COLO668 (cell line): Measurements from ENCODE around the gene EDEM2.
"Not testable (repeated sequence)": the region's sequence is repeated elsewhere in the genome, so short reads cannot be mapped to it uniquely, and the experiment has no call there.

ENCODE experiments used
- DNase-seq: peaks from one replicate; lab custom pipeline; 2025; ENCODE audit not compliant: unreplicated experiment; lab: John Stamatoyannopoulos, UW

The EDEM2 gene

DNA sequence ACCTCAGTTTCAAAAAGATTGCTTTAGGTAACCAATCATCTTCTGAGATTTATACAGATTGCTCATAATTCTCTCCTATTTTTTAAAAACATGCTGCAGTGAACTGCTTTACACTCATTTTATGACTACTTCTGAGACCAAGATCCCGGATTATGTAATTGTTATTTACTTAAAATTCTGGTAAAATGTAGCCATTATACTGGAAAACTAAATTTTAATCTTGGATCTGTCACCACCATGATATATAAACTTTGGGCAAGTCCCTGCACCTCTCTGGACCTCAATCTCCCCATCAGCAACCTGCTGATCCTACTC lies 24.3 kb upstream of the EDEM2 start:
- no peak for DNase-seq

DNA sequence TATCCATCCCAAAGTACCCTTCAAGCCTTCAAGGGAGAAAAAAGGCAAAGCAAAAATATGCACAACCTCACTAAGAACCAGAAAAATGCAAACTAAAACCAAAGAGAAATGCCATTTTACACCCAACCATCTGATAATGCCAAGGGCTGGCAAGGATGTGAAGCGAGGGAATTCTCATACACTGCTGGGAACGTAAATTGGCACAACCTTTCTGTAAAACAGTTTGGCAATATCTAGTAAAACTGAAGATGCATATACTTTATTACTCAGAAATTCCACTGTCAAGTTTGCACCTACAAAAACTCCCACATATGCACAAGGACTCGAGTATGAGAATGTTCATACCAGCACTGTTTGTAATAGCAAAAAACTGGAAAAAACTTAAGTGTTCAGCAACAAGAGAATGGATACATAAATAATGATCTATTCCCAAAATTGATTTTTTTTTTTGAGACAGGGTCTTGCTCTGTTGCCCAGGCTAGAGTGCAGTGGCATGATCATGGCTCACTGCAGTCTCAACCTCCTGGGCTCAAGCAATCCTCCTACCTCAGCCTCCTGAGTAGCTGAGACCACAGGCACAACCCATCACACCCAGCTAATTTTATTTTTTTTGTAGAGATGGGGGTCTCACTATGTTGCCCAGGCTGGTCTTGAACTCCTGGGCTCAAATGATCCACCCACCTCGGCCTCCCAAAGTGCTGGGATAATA lies 21.7 kb upstream of the EDEM2 start:
- not testable (repeated sequence) for DNase-seq

DNA sequence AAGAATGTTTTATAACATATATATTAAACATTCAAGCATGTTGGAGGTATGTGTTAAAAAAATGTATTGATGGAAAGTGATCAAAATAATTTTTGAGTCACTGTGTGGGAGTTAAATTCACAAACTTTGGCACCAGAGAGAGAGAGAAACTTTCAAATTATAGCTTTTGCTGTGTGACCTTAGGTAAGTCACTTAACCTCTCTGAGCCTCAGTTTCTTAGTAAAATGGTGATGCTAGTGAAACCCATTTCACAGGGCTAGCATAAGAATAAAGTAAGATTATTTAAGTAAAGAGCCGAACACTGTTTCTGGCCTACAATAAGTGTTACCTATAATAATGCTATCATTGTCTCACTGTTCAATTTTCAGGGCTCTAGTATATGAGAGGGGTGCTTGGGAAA lies 20.7 kb upstream of the EDEM2 start:
- DNase-seq, result no peak

DNA sequence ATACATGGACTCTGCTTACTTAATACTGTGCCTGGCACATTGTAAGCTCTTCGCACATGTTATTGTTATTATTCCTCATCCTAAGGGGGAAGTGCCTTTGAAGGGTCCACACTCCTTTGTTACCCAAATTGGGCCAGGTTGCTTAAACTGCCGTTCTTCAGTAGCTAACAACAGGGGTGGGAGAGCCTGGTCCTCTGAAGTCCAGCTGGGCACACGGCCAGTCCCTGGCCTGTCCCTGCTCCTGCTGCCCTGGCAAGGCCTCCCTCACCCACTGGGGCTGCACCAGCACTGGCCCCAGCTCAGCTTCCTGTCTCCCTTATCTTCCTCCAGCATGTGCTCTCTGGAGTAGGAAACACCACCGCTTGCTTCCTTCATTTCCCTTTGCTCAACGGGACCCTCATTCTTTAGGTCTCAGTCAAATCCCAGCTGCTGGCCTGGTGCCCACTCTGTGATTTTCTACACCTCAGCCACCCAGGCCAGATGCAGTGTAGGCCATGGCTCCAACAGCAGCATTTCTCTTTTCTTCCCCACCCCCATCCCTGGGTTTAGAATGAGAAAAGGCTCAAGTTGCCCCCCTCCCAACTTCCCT lies 19.2 kb upstream of the EDEM2 start:
- no peak for DNase-seq

DNA sequence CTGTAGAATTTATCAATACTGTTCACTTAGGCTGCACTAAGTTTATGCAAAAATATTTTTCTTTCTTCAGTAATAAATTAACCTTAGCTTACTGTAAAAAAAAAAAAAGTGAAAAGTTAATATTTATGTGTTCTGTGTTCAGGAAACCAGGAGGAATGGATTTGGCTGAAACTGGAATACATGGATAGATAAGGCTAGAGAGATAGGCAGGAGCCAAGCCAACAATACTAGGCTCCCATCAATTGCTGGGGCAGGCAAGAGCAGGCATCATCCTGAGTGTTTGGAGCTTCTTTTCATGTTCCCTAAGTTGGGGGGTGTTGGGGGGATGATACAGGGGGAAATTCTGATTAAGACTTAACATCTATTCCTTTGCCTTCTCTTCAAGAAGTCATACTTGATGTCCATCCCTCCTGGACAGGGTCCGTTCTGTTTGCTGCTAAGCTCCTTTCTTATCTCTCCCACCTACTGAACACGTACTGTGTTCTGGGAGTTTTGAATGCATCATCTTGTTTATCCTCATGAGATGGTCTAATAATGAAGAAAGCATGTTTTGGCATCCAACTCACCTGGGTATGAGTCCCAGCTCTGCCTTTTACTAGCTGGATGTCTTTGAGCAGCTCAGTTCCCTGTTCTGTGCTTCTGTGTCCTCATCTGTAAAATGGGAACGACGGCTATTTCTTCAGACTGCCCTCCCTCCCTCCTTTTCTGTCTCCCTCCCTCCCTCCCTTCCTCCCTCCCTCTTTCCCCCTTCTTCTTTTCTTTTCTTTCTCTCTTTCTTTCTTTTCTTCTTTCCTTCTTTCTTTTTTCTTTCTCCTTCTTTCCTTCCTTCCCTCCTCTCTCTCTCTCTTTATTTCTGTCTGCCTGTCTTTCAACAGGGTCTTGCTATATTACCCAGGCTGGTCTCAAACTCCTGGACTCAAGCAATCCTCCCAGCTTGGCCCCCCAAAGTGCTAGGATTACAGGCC lies 18.4 kb upstream of the EDEM2 start:
- no peak for DNase-seq

DNA sequence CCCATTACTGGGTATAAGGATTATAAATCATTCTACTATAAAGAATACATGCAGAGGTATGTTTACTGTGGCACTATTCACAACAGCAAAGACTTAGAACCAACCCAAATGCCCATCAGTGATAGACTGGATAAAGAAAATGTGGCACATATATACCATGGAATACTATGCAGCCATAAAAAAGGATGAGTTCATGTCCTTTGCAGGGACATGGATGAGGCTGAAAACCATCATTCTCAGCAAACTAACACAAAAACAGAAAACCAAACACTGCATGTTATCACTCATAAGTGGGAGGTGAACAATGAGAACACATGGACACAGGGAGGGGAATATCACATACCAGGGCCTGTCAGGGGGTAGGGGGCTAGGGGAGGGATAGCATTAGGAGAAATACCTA lies 17.4 kb upstream of the EDEM2 start:
- DNase-seq, result not testable (repeated sequence)

DNA sequence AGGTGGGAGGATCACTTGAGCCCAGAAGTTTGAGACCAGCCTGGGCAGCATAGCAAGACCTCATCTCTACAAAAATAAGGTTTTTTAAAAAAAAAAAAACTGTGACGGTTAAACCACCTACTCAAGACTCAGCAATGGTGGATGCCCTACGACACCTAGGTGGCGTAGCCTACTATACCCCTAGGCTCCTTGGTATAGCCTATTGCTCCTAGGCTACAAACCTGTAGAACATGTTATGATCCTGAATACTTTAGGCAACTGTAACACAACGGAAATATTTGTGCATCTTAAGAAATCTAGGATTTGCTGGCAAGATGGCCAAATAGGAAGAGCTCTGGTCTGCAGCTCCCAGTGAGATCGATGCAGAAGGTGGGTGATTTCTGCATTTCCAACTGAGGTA lies 13.2 kb upstream of the EDEM2 start:
- not testable (repeated sequence) for DNase-seq

DNA sequence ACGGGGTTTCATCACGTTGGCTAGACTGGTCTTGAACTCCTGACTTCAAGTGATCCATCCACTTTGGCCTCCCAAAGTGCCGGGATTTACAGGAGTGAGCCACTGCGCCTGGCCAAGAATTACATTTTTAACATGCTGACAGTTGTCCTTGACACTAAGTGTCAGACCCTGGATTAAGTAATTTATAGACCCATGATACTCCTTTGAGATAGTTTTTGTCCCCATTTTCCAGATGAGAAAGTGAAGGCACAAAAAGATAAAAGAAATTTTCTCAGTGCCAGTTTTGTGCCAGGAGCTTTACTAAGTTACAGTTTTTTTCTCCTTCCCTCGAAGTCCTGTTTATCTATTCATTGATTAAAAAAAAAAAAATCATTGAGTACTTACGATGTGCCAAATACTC lies 9.8 kb upstream of the EDEM2 start:
- no peak for DNase-seq

DNA sequence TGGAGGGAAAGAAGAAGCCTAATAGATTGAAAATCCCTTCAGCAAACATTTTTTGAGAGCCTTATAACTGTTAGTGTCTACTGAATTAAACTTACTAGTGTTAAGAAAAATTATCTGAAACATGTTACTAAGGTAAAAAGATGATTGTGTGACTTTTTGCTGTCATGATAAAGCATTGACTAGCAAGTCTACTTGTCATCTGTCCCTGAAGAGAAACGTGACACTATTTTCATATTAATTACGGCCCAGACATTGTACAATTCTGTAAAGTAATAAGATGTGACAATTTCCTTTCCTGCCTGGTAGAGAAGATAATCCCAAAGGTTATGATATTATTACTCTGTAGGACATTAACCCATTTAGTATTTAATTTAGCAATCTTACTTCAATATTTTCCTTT lies 8.8 kb upstream of the EDEM2 start:
- no peak for DNase-seq

DNA sequence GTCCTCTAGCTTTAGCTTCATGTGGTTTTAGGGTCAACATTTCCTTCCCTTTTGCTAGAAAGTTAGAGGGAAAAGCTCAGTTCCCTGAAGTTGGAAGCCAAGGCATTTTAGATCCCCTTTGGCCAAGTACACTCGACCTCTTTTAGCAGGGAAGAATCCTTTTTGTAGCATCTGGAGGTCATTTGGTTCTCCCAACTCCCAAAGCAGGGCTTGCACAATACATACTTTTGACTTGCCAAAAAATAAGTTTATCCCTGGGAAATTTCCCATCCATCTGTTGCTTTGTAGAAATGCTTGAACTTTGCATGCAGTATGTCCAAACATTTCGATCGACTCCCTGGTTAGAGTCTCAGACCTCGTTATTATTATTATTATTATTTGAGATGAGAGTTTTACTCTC lies 4.6 kb upstream of the EDEM2 start:
- DNase-seq, result no peak

DNA sequence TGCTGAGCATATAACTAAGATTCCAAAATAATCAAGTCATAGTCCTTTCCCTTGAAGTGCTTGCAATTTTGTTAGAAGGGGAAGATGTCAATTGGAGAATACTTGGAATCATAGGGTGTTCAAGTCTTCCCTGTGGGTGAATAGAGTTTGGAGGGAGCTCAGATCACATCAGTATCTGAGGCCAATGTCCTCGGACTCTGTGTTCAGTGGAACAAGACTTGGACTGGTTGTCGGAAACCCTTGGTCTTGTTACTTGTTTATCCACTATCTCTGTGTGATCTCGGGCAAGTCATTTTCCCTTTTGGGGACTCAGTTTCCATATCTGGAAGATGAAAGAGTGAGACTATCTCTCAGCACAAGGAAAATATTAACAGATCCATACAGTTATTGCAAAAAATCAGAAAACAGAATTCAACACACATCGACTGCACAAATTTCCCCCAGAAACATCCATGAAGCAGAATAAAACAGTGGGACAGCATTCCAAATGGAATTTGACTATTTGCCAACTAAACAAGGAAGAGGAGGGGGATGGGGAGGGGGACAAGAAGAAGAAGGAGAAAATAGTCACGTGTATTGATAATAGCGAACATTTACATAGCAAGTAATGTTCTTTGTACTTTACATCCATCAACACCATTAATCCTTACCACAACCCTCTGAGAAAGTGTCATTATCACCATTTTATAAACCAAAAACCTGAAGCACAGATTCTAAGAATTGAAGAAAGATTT lies 3.9 kb upstream of the EDEM2 start:
- no peak for DNase-seq

DNA sequence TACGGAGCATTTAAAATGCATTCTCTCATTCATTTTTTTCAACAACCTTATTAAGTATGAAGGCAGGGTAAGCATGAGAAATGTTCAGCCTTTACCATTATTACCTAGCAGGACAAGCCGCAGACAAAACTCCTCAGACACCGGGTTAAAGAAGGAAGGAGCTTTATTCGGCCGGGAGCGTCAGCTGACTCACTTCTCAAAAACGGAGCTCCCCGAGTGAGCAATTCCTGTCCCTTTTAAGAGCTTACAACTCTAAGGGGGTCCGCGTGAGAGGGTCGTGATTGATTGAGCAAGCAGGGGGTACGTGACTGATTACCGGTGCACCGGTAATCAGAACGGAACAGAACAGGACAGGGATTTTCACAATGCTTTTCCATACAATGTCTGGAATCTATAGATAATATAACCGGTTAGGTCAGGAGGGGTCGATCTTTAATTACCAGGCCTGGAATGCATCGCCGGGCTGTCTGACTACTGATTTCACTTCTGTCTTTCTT lies 487 bp upstream of the EDEM2 start:
- not testable (repeated sequence) for DNase-seq

DNA sequence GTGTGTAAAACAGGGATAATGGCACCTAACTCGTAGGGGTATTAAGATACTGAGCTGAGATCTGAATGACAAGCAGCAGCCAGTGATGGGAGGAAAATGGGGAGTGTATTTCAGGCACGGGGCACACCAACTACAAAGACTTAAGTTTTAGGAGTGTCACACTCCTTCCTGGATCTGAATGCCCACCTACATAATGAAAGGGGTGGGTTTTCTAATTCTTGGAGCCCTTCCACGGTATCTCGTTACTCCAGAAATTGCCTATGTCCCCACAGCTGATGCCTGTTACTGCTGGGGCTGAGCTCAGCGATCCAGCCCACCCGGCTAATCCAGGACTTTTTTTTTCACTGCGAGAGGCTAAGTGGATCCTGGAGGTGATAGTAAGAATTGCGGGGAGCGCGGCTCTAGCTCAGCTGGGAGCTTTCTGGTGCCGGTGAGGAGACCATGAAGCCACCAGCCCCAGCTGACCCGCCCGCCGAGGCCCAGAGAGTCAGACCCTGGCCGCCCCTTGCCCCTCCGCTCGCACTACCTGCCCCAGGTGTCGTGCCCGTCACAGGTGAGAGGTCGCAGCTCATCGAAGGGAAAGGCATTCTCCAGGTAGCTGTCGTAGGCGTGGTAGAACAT lies 727 bp downstream of the EDEM2 start:
- DNase-seq, result peak; percentile 48

DNA sequence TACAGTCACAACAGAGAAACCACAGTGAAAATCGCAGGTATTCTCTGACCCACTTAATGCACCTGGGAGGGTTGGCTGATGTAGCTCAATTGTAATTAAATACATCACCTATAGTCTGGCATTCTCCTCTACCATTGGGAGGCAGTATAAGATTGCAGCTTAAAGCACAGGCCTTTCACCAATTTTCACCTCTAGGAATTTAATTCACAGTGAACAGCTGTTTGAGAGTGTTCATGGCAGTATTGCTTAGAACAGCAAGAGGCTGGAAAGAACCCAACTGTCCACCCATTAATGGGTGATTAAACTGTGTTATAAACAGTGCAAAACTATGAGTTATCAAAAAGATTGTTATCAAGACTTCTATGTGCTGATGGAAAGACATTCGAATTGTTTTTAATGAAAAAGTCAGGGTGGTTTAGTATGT lies 2.0 kb downstream of the EDEM2 start:
- peak; percentile 21 for DNase-seq

DNA sequence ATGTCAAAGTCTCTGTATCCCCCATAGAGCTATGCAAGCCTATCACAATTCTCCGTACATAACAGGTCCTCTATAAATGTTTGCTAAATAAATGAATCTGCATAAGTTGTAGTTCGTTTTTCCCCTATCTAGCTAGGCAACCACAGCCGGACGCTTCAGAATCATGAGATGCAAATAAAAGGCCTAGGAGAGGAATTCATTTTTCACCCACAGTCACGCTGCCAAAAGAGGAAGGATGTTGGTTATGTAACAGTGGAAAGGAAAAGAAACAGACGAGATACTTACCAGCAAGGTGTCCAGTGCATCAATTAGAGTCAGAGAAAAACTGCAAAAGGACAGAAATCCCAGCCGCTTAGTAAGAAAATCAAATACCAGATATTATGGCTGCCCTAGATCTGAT lies 2.4 kb downstream of the EDEM2 start:
- no peak for DNase-seq

DNA sequence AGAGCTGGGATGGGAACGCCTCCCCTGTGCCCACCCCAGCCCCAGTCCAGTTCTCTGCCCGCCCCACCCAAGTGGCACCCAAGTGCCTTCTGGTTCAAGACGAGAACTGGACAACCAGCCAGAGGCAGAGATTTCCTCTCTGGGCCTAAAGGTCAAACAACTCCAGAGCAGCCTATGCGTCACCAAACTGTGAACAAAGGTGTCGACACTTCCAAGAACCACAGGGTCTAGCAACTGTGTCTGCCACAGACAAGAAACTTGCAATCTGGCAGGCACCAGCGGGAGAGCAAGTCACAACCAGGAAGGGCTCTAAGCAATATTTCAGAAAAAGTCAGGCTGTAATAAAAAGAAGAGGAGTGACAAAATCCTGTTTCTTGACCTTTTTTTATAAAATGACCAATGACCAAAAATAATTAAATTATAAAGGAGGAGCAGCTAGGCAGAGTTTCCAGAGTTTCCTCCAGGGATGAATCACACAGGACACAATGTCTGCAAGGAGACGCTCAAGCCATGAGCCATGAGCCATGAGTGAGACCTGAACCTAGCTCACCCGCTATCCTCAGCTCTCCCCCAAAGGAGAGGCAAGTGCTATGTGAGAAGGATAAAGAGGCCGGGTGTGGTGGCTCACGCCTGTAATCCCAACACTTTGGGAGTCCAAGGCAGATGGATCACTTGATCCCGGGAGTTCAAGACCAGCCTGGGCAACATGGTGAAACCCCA lies 11.1 kb downstream of the EDEM2 start:
- DNase-seq, result no peak

DNA sequence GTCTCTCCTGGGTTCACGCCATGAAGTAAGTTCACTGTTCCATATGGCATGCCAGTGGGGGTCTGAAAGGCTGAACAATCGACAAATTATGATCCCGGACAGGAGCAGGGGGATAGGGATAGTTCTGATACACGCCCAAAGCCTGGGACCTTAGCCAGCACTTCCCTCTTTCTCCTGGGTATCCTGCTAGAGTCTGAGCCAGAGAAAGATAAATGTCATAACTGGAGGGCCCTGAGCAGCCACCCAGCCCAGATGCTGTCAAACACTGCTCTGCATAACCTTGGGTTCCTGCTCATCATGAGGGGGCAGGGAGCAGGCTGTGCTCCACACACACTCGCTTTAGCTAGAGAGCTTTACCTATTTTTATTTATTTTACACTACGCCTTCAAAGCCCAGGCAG lies 12.3 kb downstream of the EDEM2 start:
- DNase-seq, result no peak

DNA sequence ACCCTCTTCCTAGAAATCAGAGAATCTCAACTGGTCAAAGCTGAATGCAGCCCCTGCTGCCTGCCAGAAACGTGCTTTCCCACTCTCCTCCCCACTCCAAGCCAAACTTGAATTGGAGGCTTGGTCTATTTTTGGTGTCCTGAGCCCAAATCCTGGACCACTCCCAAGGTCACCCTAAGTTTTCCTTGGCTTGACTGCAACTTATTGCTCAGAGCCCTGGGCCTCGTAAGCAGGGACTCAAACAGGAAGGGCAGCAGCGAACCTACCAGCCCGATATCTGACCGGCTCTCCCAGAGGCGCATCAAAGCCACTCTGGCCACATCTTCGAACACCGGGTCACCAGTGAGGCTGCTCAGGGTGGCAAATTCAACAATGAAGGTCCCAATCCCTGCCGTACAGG lies 12.7 kb downstream of the EDEM2 start:
- DNase-seq, result no peak

DNA sequence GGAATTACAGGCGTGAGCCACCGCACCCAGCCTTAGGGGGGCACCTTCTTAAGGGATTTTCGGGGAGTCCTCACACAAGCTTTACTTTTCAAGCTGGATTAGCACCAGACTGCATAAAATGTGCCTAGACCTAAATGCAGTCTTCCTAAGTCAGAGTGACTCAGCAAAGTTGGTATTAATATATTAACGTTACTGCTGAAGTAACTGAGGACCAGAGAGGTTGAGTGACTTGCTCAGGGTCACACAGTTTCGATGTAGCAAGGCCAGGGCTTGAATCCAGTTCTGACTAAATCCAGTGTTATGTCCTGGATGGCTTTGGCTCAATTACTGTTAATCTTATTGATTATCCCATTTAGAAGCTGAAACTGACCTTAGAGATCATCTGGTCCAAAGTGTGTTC lies 13.4 kb downstream of the EDEM2 start:
- no peak for DNase-seq

DNA sequence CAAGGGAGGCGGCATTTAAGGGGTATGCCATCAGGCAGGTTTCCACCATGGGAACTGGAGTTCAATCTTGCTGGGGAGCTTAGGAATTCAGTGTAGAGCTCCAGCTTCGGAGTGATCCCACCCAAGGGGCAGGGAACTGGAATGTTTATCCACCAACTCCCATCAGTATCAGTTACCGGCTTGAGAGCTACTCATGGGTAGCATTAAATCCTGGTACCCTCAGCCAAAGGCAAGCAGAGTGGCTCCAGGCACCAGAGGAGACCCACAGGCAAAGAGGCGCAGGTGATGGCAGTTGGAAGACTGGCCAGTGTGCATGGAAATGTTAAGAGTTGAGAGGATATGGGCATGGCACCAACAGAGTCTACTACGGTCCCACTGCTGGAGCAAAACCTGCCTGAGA lies 14.1 kb downstream of the EDEM2 start:
- DNase-seq, result no peak
